A549 (cell line): ENCODE measurements around the gene CHST11. TPM values are rescaled to one million over a fixed set of nuclear protein-coding genes. Genes with fewer than 3 reads are reported as not detected.
A peak's percentile ranks its signal among the peaks of the same experiment; 100 is the strongest.

ENCODE experiments used
- ATAC-seq, 2 experiments: fragments of 200-7000 bp in 1 of 2; fragments of >200 bp in 1 of 2; cut with Nextera tagmentation in 1 of 2; cut with Tn5 transposase in 1 of 2; 3 replicates each; pipeline versions ENCODE4 v1.8.0 to v1.9.1; 2018 to 2020; ENCODE audit warnings: mild to moderate bottlenecking in 1 of 2, moderate library complexity in 1 of 2
- CTCF ChIA-PET: fragments of 300-600 bp; sonication (Branson Sonifier 250); formaldehyde crosslinking; extraction: SDS; loops from one replicate; lab custom pipeline; 2021; ENCODE audit warnings: antibody characterized with exemption, inconsistent platforms; lab: Yijun Ruan, JAX
- POLR2A ChIA-PET: fragments of 350-600 bp; formaldehyde crosslinking; extraction: SDS; loops from one replicate; lab custom pipeline; 2021; ENCODE audit warnings: antibody characterized with exemption, inconsistent platforms; lab: Yijun Ruan, JAX
- DNase-seq, 2 experiments: peaks; one replicate each; pipeline versions ENCODE4 v3.0.0 to v3.0.0-alpha.2; 2011 to 2016; ENCODE audit warnings: low read depth in 1 of 2, low spot score in 1 of 2
- FAIRE-seq: peaks from 2 replicates; lab custom pipeline; 2011; peaks lifted over from hg19 to GRCh38; lab: Jason Lieb, UNC
- H3K27ac ChIP-seq, 2 experiments: fragments of >200 bp; sonication (Bioruptor Twin); formaldehyde crosslinking; 3 replicates each; pipeline ENCODE4 v1.5.1; 2016 to 2017
- H3K4me1 ChIP-seq: fragments of >200 bp; sonication (Bioruptor Twin); formaldehyde crosslinking; 3 replicates; pipeline ENCODE4 v1.6.1; 2016
- H3K4me2 ChIP-seq: fragments of >200 bp; sonication (Bioruptor Twin); formaldehyde crosslinking; 3 replicates; pipeline ENCODE4 v1.6.1; 2016
- H3K4me3 ChIP-seq: fragments of >200 bp; sonication (Bioruptor Twin); formaldehyde crosslinking; 3 replicates; pipeline ENCODE4 v1.5.1; 2016
- H3K9me3 ChIP-seq: fragments of >200 bp; sonication (Bioruptor Twin); formaldehyde crosslinking; 3 replicates; pipeline ENCODE4 v1.6.1; 2016
- CBX2 ChIP-seq: fragments of 200-600 bp; sonication (generic); IDR thresholded peaks from 2 replicates; pipeline ENCODE4 v1.6.1; 2016; ENCODE audit warnings: low read depth, mild to moderate bottlenecking, borderline replicate concordance
- EHMT2 ChIP-seq: fragments of 200-600 bp; sonication (generic); IDR thresholded peaks from 2 replicates; pipeline ENCODE4 v1.6.1; 2016; ENCODE audit warnings: antibody characterized with exemption, low read depth, mild to moderate bottlenecking, moderate library complexity
- EP300 ChIP-seq, 2 experiments: fragments of >200 bp; sonication (Bioruptor Twin); formaldehyde crosslinking; IDR thresholded peaks; 2 replicates in 1 of 2; 3 replicates in 1 of 2; pipeline ENCODE4 v1.6.1; 2016 to 2017
- FOXS1 ChIP-seq: fragments of 250-450 bp; sonication (Bioruptor Pico); IDR thresholded peaks from 2 replicates; pipeline ENCODE4 v1.5.0; 2020; ENCODE audit warnings: mild to moderate bottlenecking, moderate library complexity
- GATA3 ChIP-seq: IDR thresholded peaks from 2 replicates; pipeline ENCODE4 v1.6.1; 2012; ENCODE audit warnings: borderline replicate concordance
- HDAC2 ChIP-seq: fragments of 200-600 bp; sonication (generic); IDR thresholded peaks from 2 replicates; pipeline ENCODE4 v1.6.1; 2016
- HOXA7 ChIP-seq: fragments of 250-450 bp; sonication (Bioruptor Pico); IDR thresholded peaks from 2 replicates; pipeline ENCODE4 v1.5.0; 2020; ENCODE audit warnings: mild to moderate bottlenecking, moderate library complexity
- HOXB13 ChIP-seq: fragments of 250-450 bp; sonication (Bioruptor Pico); IDR thresholded peaks from 2 replicates; pipeline ENCODE4 v1.5.0; 2020; ENCODE audit warnings: low read depth, mild to moderate bottlenecking, moderate library complexity
- JUNB ChIP-seq: fragments of >200 bp; sonication (Bioruptor Twin); formaldehyde crosslinking; IDR thresholded peaks from 2 replicates; pipeline ENCODE4 v1.6.1; 2016
- MAZ ChIP-seq: fragments of 150-350 bp; IDR thresholded peaks from 2 replicates; pipeline ENCODE4 v1.6.1; 2014; ENCODE audit warnings: antibody characterized with exemption, low read depth, low read length, borderline replicate concordance
- NFE2L2 ChIP-seq: fragments of 150-350 bp; conservative IDR thresholded peaks from 2 replicates; pipeline ENCODE4 v1.6.1; 2014; ENCODE audit warnings: low read length
- NR3C1 ChIP-seq: fragments of >200 bp; sonication (Bioruptor Twin); formaldehyde crosslinking; IDR thresholded peaks from 3 replicates; pipeline ENCODE4 v1.6.1; 2017
- PHF8 ChIP-seq: fragments of 200-600 bp; sonication (generic); IDR thresholded peaks from 2 replicates; pipeline ENCODE4 v1.6.1; 2016; ENCODE audit warnings: low read depth, mild to moderate bottlenecking, antibody characterized with exemption, moderate library complexity, borderline replicate concordance
- POLR2AphosphoS2 ChIP-seq: conservative IDR thresholded peaks from 2 replicates; pipeline ENCODE4 v1.6.1; 2012; ENCODE audit warnings: low read length, improper control_type of control experiment, inconsistent platforms
- RAD21 ChIP-seq, 2 experiments: fragments of >200 bp in 1 of 2; sonication (Bioruptor Twin) in 1 of 2; formaldehyde crosslinking in 1 of 2; IDR thresholded peaks in 1 of 2; conservative IDR thresholded peaks in 1 of 2; 2 replicates in 1 of 2; 3 replicates in 1 of 2; pipeline ENCODE4 v1.6.1; 2012 to 2018; ENCODE audit warnings: inconsistent platforms in 1 of 2
- TFCP2L1 ChIP-seq: fragments of 250-450 bp; sonication (Bioruptor Pico); IDR thresholded peaks from 2 replicates; pipeline ENCODE4 v1.5.0; 2021; ENCODE audit warnings: mild to moderate bottlenecking
- ZFP36 ChIP-seq: fragments of 450-650 bp; IDR thresholded peaks from 2 replicates; pipeline ENCODE4 v1.6.1; 2014; ENCODE audit warnings: borderline replicate concordance; ENCODE audit not compliant: partially characterized antibody
- ZSCAN20 ChIP-seq: fragments of 250-450 bp; sonication (Bioruptor Pico); IDR thresholded peaks from 2 replicates; pipeline ENCODE4 v1.8.0; 2022; ENCODE audit warnings: mild to moderate bottlenecking, moderate library complexity
- WGBS: methylation state at CpG from one replicate; pipeline ENCODE4 v1.1.6; 2017; ENCODE audit errors: missing lambda C conversion rate; 5-methylcytosine and 5-hydroxymethylcytosine counted together
- polyA plus RNA-seq, 4 experiments: library from polyadenylated mRNA; depleted of rRNA in 3 of 4; stranded (reverse); fragments of >200 nt; fragmentation: RNase III in 1 of 4; extraction: RNeasy Plus Mini Kit Qiagen cat#74134 plus additional on column Dnase treatment in 1 of 4; gene quantifications; 2 replicates in 3 of 4; 3 replicates in 1 of 4; pipeline ENCODE4 v1.2.3, GENCODE V29; 2011 to 2017
- TF ChIP-seq, protein P1 (sequence below): fragments of 450-650 bp; IDR thresholded peaks from 2 replicates; pipeline ENCODE4 v1.6.1; 2014; ENCODE audit warnings: antibody characterized with exemption
- TF ChIP-seq, protein P2 (sequence below): IDR thresholded peaks from 2 replicates; pipeline ENCODE4 v1.6.1; 2012; ENCODE audit warnings: low read depth, borderline replicate concordance
- TF ChIP-seq, protein P3 (sequence below): fragments of 200-600 bp; sonication (generic); IDR thresholded peaks from 2 replicates; pipeline ENCODE4 v1.6.1; 2016; ENCODE audit warnings: antibody characterized with exemption, mild to moderate bottlenecking, moderate library complexity
- TF ChIP-seq, protein P4 (sequence below): fragments of >200 bp; sonication (Bioruptor Twin); formaldehyde crosslinking; IDR thresholded peaks from 3 replicates; pipeline ENCODE4 v1.5.1; 2016
- TF ChIP-seq, protein P5 (sequence below): fragments of 250-450 bp; sonication (Bioruptor Pico); IDR thresholded peaks from 2 replicates; pipeline ENCODE4 v1.5.0; 2021; ENCODE audit warnings: mild to moderate bottlenecking, moderate library complexity, borderline replicate concordance

Gene CHST11
- polyA plus RNA-seq, 2 of the 4 experiments (the other 2 are of a cell fraction), result 19.2 to 21.8 TPM

DNA sequence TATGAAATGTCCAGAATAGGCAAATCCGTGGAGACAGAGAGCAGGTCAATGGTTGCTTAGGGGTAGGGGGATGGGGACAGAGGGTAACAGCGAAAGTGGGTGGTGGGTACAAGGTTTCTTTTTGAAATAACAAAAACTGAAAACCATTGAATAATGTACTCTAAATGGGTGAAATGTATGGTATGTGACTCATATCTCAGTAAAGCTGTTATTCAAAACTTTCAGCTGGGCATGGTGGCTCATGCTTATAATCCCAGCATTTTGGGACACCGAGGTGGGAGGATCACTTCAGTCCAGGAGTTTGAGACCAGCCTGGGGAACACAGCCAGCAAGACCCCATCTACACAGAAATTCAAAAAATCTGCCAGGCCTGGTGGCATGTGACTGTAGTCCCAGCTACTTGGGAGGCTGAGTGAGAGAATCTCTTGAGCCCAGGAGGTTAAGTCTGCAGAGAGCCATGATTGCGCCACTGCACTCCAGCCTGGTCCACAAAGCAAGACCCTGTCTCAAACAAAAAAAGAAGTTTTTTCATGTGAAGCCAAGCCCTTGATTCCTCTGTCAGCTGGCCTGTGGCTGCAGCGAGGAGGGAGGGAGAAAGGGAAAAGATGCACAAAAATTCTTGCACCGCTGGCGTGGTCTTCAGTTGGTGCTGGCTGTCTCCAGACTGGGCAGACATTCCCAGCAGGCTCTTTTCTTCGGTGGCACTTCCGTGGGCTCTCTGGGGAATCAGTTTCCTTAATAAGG, 253.1 kb downstream of the CHST11 start:
- H3K27ac ChIP-seq, result peak overlapping the region in 1 of 2 experiments; percentile 45; a peak in 2 of 6 replicates
- FAIRE-seq (no peak), ATAC-seq (no peak), DNase-seq (no peak)
- ChIA-PET POLR2A (no interaction called here), CTCF (interaction anchor here (0.6 to 1.5 kb wide), 5 partner anchors 12 to 328 kb away, joined by 3 to 5 read pairs (median 3); no protein-coding TSS in a partner anchor)
- no peaks in the 10 kb centered on the region for H3K9me3 ChIP-seq
- no peak overlapping the region; the same call in 2 of the 3 replicates for H3K4me2 ChIP-seq
- H3K4me1 ChIP-seq, result peaks cover 18% of the 10 kb centered on the region
- TF ChIP-seq HOXA7 (CRISPR knock-in tag), result no peak
- no peak for TF ChIP-seq POLR2AphosphoS2
- no peak for TF ChIP-seq PHF8
- no peak for TF ChIP-seq NFE2L2
- TF ChIP-seq, protein P1, sequence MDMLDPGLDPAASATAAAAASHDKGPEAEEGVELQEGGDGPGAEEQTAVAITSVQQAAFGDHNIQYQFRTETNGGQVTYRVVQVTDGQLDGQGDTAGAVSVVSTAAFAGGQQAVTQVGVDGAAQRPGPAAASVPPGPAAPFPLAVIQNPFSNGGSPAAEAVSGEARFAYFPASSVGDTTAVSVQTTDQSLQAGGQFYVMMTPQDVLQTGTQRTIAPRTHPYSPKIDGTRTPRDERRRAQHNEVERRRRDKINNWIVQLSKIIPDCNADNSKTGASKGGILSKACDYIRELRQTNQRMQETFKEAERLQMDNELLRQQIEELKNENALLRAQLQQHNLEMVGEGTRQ, result no peak
- TF ChIP-seq EP300 (IDR thresholded peaks at IDR 0.05), result no peak
- no peak for TF ChIP-seq HDAC2
- no peak for TF ChIP-seq JUNB
- no peak for TF ChIP-seq ZSCAN20 (CRISPR knock-in tag)
- no peak for TF ChIP-seq EHMT2
- no peak for TF ChIP-seq FOXS1 (CRISPR knock-in tag)
- TF ChIP-seq, protein P2, sequence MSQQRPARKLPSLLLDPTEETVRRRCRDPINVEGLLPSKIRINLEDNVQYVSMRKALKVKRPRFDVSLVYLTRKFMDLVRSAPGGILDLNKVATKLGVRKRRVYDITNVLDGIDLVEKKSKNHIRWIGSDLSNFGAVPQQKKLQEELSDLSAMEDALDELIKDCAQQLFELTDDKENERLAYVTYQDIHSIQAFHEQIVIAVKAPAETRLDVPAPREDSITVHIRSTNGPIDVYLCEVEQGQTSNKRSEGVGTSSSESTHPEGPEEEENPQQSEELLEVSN, result no peak
- no peak for TF ChIP-seq RAD21 (conservative IDR thresholded peaks at IDR 0.05 in 1 of 2, IDR thresholded peaks at IDR 0.05 in 1 of 2)
- no peak for TF ChIP-seq NR3C1
- no peak for TF ChIP-seq TFCP2L1
- TF ChIP-seq, protein P3, sequence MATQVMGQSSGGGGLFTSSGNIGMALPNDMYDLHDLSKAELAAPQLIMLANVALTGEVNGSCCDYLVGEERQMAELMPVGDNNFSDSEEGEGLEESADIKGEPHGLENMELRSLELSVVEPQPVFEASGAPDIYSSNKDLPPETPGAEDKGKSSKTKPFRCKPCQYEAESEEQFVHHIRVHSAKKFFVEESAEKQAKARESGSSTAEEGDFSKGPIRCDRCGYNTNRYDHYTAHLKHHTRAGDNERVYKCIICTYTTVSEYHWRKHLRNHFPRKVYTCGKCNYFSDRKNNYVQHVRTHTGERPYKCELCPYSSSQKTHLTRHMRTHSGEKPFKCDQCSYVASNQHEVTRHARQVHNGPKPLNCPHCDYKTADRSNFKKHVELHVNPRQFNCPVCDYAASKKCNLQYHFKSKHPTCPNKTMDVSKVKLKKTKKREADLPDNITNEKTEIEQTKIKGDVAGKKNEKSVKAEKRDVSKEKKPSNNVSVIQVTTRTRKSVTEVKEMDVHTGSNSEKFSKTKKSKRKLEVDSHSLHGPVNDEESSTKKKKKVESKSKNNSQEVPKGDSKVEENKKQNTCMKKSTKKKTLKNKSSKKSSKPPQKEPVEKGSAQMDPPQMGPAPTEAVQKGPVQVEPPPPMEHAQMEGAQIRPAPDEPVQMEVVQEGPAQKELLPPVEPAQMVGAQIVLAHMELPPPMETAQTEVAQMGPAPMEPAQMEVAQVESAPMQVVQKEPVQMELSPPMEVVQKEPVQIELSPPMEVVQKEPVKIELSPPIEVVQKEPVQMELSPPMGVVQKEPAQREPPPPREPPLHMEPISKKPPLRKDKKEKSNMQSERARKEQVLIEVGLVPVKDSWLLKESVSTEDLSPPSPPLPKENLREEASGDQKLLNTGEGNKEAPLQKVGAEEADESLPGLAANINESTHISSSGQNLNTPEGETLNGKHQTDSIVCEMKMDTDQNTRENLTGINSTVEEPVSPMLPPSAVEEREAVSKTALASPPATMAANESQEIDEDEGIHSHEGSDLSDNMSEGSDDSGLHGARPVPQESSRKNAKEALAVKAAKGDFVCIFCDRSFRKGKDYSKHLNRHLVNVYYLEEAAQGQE, result no peak
- no peak for TF ChIP-seq MAZ
- no peak for TF ChIP-seq CBX2
- H3K4me3 ChIP-seq, result no peak overlapping the region
- WGBS, result 90% methylated on average over 9 of the region's 9 CpGs

DNA sequence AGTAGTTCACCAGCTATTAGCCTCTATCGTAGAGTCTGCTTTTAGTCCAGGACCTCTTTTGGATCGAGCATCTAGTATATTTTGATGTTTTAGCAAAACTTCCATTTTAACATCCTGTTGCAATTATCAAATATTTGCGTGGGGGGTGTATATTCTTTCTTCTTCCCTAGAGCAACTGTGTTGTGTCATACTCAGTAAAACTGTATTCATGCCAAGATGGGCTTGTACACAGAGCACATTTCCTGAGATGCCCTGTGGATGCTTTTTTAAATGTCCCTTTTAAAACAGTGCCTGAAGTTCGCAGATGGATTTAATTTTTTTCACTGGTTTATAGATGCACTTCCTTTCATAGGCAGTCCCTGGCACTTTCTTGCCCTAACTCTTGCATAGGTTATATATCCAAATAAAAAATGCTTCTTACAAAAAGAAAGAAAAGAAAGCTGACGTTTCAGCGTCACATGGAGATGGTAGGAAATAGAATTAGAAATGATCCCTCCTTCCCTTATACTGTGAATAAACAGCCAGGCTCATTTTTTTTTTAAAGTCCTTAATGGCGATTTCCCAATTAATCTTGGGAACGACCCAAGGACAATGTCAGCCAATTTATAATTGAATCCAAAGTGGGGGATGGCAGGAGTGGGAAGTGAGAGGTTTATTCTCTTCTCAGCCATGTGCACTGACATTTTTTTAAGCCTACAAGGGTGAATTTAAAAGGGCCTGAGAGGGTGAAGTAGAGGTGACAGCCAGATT, 254.4 kb downstream of the CHST11 start:
- Histone ChIP-seq H3K27ac (no peak overlapping the region), H3K4me1 (peaks cover 18% of the 10 kb centered on the region), H3K4me3 (no peak overlapping the region), H3K9me3 (no peaks in the 10 kb centered on the region), H3K4me2 (peak overlapping the region; percentile 24; the same call in 2 of the 3 replicates)
- WGBS, result 68% methylated on average over 8 of the region's 8 CpGs
- ChIA-PET POLR2A (no interaction called here), CTCF (interaction anchor here (0.6 to 1.0 kb wide), 2 partner anchors 49 to 70 kb away, joined by 3 read pairs; no protein-coding TSS in a partner anchor)
- FAIRE-seq (peak; percentile 18), ATAC-seq (no peak), DNase-seq (no peak)
- TF ChIP-seq HOXB13 (CRISPR knock-in tag) (no peak), ZFP36 (no peak), TFCP2L1 (no peak), FOXS1 (CRISPR knock-in tag) (no peak), GATA3 (no peak)
- TF ChIP-seq, protein P4, sequence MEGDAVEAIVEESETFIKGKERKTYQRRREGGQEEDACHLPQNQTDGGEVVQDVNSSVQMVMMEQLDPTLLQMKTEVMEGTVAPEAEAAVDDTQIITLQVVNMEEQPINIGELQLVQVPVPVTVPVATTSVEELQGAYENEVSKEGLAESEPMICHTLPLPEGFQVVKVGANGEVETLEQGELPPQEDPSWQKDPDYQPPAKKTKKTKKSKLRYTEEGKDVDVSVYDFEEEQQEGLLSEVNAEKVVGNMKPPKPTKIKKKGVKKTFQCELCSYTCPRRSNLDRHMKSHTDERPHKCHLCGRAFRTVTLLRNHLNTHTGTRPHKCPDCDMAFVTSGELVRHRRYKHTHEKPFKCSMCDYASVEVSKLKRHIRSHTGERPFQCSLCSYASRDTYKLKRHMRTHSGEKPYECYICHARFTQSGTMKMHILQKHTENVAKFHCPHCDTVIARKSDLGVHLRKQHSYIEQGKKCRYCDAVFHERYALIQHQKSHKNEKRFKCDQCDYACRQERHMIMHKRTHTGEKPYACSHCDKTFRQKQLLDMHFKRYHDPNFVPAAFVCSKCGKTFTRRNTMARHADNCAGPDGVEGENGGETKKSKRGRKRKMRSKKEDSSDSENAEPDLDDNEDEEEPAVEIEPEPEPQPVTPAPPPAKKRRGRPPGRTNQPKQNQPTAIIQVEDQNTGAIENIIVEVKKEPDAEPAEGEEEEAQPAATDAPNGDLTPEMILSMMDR, result no peak
- TF ChIP-seq, protein P5, sequence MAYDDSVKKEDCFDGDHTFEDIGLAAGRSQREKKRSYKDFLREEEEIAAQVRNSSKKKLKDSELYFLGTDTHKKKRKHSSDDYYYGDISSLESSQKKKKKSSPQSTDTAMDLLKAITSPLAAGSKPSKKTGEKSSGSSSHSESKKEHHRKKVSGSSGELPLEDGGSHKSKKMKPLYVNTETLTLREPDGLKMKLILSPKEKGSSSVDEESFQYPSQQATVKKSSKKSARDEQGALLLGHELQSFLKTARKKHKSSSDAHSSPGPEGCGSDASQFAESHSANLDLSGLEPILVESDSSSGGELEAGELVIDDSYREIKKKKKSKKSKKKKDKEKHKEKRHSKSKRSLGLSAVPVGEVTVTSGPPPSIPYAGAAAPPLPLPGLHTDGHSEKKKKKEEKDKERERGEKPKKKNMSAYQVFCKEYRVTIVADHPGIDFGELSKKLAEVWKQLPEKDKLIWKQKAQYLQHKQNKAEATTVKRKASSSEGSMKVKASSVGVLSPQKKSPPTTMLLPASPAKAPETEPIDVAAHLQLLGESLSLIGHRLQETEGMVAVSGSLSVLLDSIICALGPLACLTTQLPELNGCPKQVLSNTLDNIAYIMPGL (CRISPR knock-in tag), result no peak
